SH-SY5Y (cell line): ENCODE measurements around the gene MBD3.

Source experiments
- GATA2 ChIP-seq: IDR thresholded peaks from 2 replicates; pipeline ENCODE4 v1.6.1; 2011; ENCODE audit warnings: mild to moderate bottlenecking, low read depth, low read length
- GATA3 ChIP-seq: IDR thresholded peaks from 2 replicates; pipeline ENCODE4 v1.6.1; 2011; ENCODE audit warnings: low read depth, mild to moderate bottlenecking, low read length, moderate library complexity

DNA sequence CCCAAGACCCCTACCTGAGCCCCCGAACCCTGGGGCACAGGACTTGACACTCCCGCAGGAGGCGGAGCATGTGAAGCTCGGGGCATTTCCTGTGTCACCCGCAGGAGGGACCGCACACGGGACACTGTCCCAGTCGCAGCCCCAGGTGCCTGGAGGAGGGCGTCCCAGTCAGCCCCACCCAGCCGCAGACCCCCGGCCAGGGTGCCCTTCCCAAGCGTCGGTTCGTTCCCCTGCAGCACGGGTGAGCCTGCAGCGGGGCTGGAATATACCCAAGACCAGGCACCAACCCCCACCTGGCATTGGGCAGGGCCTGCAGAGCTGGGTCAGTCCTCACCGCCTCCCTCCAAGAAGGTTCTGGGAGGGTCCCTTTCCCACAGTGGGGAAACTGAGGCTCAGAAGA lies 38.1 kb upstream of the MBD3 start:
- TF ChIP-seq GATA2 (no peak), GATA3 (no peak)
